A549 treated with AZD9567 at 1 μM for 4 hours (cell line): Measurements from ENCODE around the gene VCAM1. TPM values are rescaled to one million over a fixed set of nuclear protein-coding genes. Genes with fewer than 3 reads are reported as not detected.

ENCODE experiments used
- total RNA-seq: library from RNA; stranded (reverse); fragments of 200-300 nt; extraction: Qiagen RNA extraction; gene quantifications from 5 replicates; pipeline ENCODE4 v1.2.3, GENCODE V29; 2022; ENCODE audit not compliant: insufficient read depth

The VCAM1 gene
- total RNA-seq: 0.02 to 0.06 TPM (median 0.04 TPM) in 4 of 5 replicates, not detected in the other

DNA sequence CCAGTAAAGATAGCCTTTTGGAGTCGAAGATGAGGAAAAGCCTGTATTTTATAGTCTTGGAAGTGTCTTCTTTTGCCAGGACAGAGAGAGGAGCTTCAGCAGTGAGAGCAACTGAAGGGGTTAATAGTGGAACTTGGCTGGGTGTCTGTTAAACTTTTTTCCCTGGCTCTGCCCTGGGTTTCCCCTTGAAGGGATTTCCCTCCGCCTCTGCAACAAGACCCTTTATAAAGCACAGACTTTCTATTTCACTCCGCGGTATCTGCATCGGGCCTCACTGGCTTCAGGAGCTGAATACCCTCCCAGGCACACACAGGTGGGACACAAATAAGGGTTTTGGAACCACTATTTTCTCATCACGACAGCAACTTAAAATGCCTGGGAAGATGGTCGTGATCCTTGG is at the start of gene VCAM1:
TSS of gene VCAM1 (plus strand) at position 253 of the 400 bp plus-strand sequence. CDS start at position 372, 119 bp downstream.

Other genes with a start within 250 kb of the VCAM1 start
- gene GPR88, start 181.6 kb upstream of the VCAM1 start, total RNA-seq: not detected in 5 replicates
- gene EXTL2, start 175.1 kb downstream of the VCAM1 start, total RNA-seq: 7.4 to 9.6 TPM (median 8.8 TPM) in 5 replicates
- gene SLC30A7, start 176.3 kb downstream of the VCAM1 start, total RNA-seq: 8.6 to 16.5 TPM (median 8.7 TPM) in 5 replicates